CD8-positive, alpha-beta memory T cell (primary cell): ENCODE data around the gene DMP1. TPM values are rescaled to one million over a fixed set of nuclear protein-coding genes. Genes with fewer than 3 reads are reported as not detected.
"Not testable (repeated sequence)": the region's sequence is repeated elsewhere in the genome, so short reads cannot be mapped to it uniquely, and the experiment has no call there.

Source experiments
- CTCF ChIA-PET: fragments of 350-600 bp; sonication (Branson Sonifier 250); formaldehyde crosslinking; loops from one replicate; lab custom pipeline; 2021; ENCODE audit warnings: antibody characterized with exemption; lab: Charles Lee
- POLR2A ChIA-PET: fragments of 350-600 bp; sonication (Branson Sonifier 250); formaldehyde crosslinking; loops from one replicate; lab custom pipeline; 2021; ENCODE audit warnings: antibody characterized with exemption; lab: Charles Lee
- DNase-seq, 5 donors: peaks; one replicate each; pipeline versions ENCODE4 v3.0.0 to v3.0.0-alpha.2; 2020 to 2022; ENCODE audit warnings: mixed read lengths in 1 of 5
- H3K27ac ChIP-seq: one replicate; pipeline ENCODE4 v1.7.0; 2013; ENCODE audit warnings: low read depth, mild to moderate bottlenecking, low read length, moderate library complexity
- H3K27me3 ChIP-seq: 2 replicates; pipeline ENCODE4 v1.7.0; 2013; ENCODE audit warnings: low read length, mild to moderate bottlenecking; ENCODE audit not compliant: insufficient read depth, poor library complexity, severe bottlenecking
- H3K36me3 ChIP-seq: 2 replicates; pipeline ENCODE4 v1.7.0; 2013; ENCODE audit warnings: mild to moderate bottlenecking, low read length, moderate library complexity; ENCODE audit not compliant: insufficient read depth
- H3K4me1 ChIP-seq: 2 replicates; pipeline ENCODE4 v1.7.0; 2013; ENCODE audit warnings: mild to moderate bottlenecking, low read length, moderate library complexity; ENCODE audit not compliant: insufficient read depth
- H3K4me3 ChIP-seq: 2 replicates; pipeline ENCODE4 v1.7.0; 2013; ENCODE audit warnings: mild to moderate bottlenecking, low read length
- H3K9me3 ChIP-seq: 2 replicates; pipeline ENCODE4 v1.7.0; 2013; ENCODE audit warnings: mild to moderate bottlenecking, low read length
- H3K27ac Mint-ChIP-seq, 8 donors: one replicate each; pipeline ENCODE4 v1.8.0; 2020 to 2021; ENCODE audit warnings: mixed read lengths in 8 of 8, mild to moderate bottlenecking in 6 of 8, inconsistent platforms in 3 of 8, moderate library complexity in 3 of 8
- H3K27me3 Mint-ChIP-seq, 2 donors: one replicate each; pipeline ENCODE4 v1.8.0; 2020 to 2021; ENCODE audit warnings: mixed read lengths in 2 of 2, mild to moderate bottlenecking in 1 of 2, moderate library complexity in 1 of 2
- H3K36me3 Mint-ChIP-seq, 3 donors: one replicate each; pipeline ENCODE4 v1.8.0; 2020 to 2021; ENCODE audit warnings: mixed read lengths in 3 of 3, inconsistent platforms in 1 of 3, mild to moderate bottlenecking in 1 of 3
- H3K4me1 Mint-ChIP-seq, 3 donors: one replicate each; pipeline ENCODE4 v1.8.0; 2020 to 2021; ENCODE audit warnings: mixed read lengths in 3 of 3, inconsistent platforms in 1 of 3, mild to moderate bottlenecking in 1 of 3
- H3K4me3 Mint-ChIP-seq, 7 donors: one replicate each; pipeline ENCODE4 v1.8.0; 2020 to 2021; ENCODE audit warnings: mixed read lengths in 7 of 7, mild to moderate bottlenecking in 6 of 7, moderate library complexity in 4 of 7, inconsistent platforms in 2 of 7
- H3K9me3 Mint-ChIP-seq, 5 donors: one replicate each; pipeline ENCODE4 v1.8.0; 2020 to 2022; ENCODE audit warnings: mixed read lengths in 5 of 5, mild to moderate bottlenecking in 3 of 5, moderate library complexity in 2 of 5, inconsistent platforms in 1 of 5
- polyA plus RNA-seq: library from polyadenylated mRNA; unstranded; fragments of 300-500 nt; fragmentation: Illumina TruSeq; gene quantifications from one replicate; pipeline ENCODE4 v1.2.3, GENCODE V29; 2021
- total RNA-seq, 2 experiments: library from RNA; stranded (reverse); gene quantifications; one replicate each; pipeline ENCODE4 v1.2.3, GENCODE V29; 2021

Gene DMP1
- total and polyA plus RNA-seq, 3 experiments from 2014 or later, result not detected

GRCh38 chr4:87690947-87691346 lies 40.9 kb downstream of the DMP1 start:
- H3K27me3 Mint-ChIP-seq, result peaks cover 8 to 34% of the 10 kb centered on the region in 2 donors
- H3K36me3 Mint-ChIP-seq, result peaks cover 0 to 12% (median 1%) of the 10 kb centered on the region in 3 donors
- H3K36me3 ChIP-seq, H3K27ac ChIP-seq, H3K4me3 Mint-ChIP-seq, H3K4me1 Mint-ChIP-seq, H3K4me1 ChIP-seq, H3K9me3 ChIP-seq, CTCF ChIA-PET, H3K4me3 ChIP-seq, H3K27ac Mint-ChIP-seq, DNase-seq, POLR2A ChIA-PET, H3K27me3 ChIP-seq: not testable (repeated sequence)
- peaks cover 10 to 20% (median 16%) of the 10 kb centered on the region in 5 donors for H3K9me3 Mint-ChIP-seq

DNA sequence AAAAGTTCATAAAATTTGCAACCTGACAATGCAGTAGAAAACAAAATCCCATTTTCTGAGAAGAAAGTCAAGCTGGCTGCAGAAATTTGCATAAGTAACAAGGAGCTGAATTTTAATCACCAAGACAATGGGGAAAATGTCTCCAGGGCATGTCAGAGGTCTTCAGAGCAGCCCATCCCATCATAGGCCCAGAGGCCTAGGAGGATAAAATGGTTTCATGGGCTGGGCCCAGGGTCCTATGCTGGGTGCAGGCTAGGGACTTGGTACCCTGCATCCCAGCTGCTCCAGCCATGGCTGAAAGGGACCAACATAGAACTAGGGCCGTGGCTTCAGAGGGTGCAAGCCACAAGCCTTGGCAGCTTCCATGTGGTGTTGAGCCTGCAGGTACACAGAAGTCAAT lies 42.0 kb downstream of the DMP1 start:
- H3K9me3 ChIP-seq, POLR2A ChIA-PET, H3K27me3 ChIP-seq, H3K4me1 ChIP-seq, H3K4me1 Mint-ChIP-seq, H3K27ac Mint-ChIP-seq, H3K4me3 ChIP-seq, H3K4me3 Mint-ChIP-seq, DNase-seq, H3K36me3 ChIP-seq, H3K27ac ChIP-seq: not testable (repeated sequence)
- H3K9me3 Mint-ChIP-seq, result peaks cover 10 to 20% (median 16%) of the 10 kb centered on the region in 5 donors
- peaks cover 0 to 12% (median 1%) of the 10 kb centered on the region in 3 donors for H3K36me3 Mint-ChIP-seq
- H3K27me3 Mint-ChIP-seq, result peaks cover 8 to 28% of the 10 kb centered on the region in 2 donors
- CTCF ChIA-PET, result interaction anchor here (1.4 kb wide), 1 partner anchor 12 kb away, joined by 3 read pairs; no protein-coding TSS in a partner anchor

- no peak for DNase-seq
- no peak overlapping the region for H3K4me3 ChIP-seq
- POLR2A ChIA-PET, result no interaction called here
- H3K4me1 Mint-ChIP-seq, result no peaks in the 10 kb centered on the region
- no peak overlapping the region for H3K4me3 Mint-ChIP-seq
- H3K27ac Mint-ChIP-seq, result no peak overlapping the region
- no peak overlapping the region for H3K27ac ChIP-seq
- no peaks in the 10 kb centered on the region for H3K9me3 ChIP-seq
- no peaks in the 10 kb centered on the region for H3K36me3 ChIP-seq
- peaks cover 0 to 11% of the 10 kb centered on the region in 2 donors for H3K27me3 Mint-ChIP-seq
- H3K9me3 Mint-ChIP-seq, result peaks cover 0 to 9% (median 7%) of the 10 kb centered on the region in 5 donors
- H3K36me3 Mint-ChIP-seq, result peaks cover 0 to 7% (median 1%) of the 10 kb centered on the region in 3 donors
- no peaks in the 10 kb centered on the region for H3K27me3 ChIP-seq
- H3K4me1 ChIP-seq, result no peaks in the 10 kb centered on the region
- CTCF ChIA-PET, result no interaction called here
Observed at GRCh38 chr4:87697272-87697671, 47.2 kb downstream of the DMP1 start.

- no peak overlapping the region for H3K4me3 ChIP-seq
- no peaks in the 10 kb centered on the region for H3K36me3 ChIP-seq
- ChIA-PET POLR2A (no interaction called here), CTCF (no interaction called here)
- Mint-ChIP-seq H3K27me3 (peaks cover 0 to 11% of the 10 kb centered on the region in 2 donors), H3K9me3 (peaks cover 0 to 6% (median 5%) of the 10 kb centered on the region in 5 donors), H3K4me1 (no peaks in the 10 kb centered on the region), H3K4me3 (no peak overlapping the region), H3K36me3 (peaks cover 0 to 6% (median 1%) of the 10 kb centered on the region in 3 donors), H3K27ac (no peak overlapping the region)
- no peak overlapping the region for H3K27ac ChIP-seq
- no peaks in the 10 kb centered on the region for H3K4me1 ChIP-seq
- no peak for DNase-seq
- no peaks in the 10 kb centered on the region for H3K9me3 ChIP-seq
- no peaks in the 10 kb centered on the region for H3K27me3 ChIP-seq
Observed at GRCh38 chr4:87697945-87698344, 47.9 kb downstream of the DMP1 start.

- peaks cover 0 to 8% of the 10 kb centered on the region in 2 donors for H3K27me3 Mint-ChIP-seq
- no peak overlapping the region for H3K4me3 Mint-ChIP-seq
- no peaks in the 10 kb centered on the region for H3K4me1 Mint-ChIP-seq
- no peak overlapping the region for H3K27ac Mint-ChIP-seq
- no peak for DNase-seq
- H3K36me3 Mint-ChIP-seq, result peaks cover 0 to 2% (median 0%) of the 10 kb centered on the region in 3 donors
- Histone ChIP-seq H3K4me1 (no peaks in the 10 kb centered on the region), H3K27me3 (no peaks in the 10 kb centered on the region), H3K36me3 (no peaks in the 10 kb centered on the region), H3K9me3 (no peaks in the 10 kb centered on the region), H3K27ac (no peak overlapping the region), H3K4me3 (no peak overlapping the region)
- CTCF ChIA-PET, result no interaction called here
- POLR2A ChIA-PET, result no interaction called here
- peaks cover 0 to 2% (median under 1%) of the 10 kb centered on the region in 5 donors for H3K9me3 Mint-ChIP-seq
Observed at GRCh38 chr4:87698394-87698793, 48.3 kb downstream of the DMP1 start.

GRCh38 chr4:87704001-87704400 lies 53.9 kb downstream of the DMP1 start:
- Histone ChIP-seq H3K4me1 (no peaks in the 10 kb centered on the region), H3K27me3 (no peaks in the 10 kb centered on the region), H3K36me3 (no peaks in the 10 kb centered on the region), H3K9me3 (no peaks in the 10 kb centered on the region), H3K27ac (no peak overlapping the region), H3K4me3 (no peak overlapping the region)
- Mint-ChIP-seq H3K4me1 (no peaks in the 10 kb centered on the region), H3K4me3 (no peak overlapping the region), H3K27me3 (peaks cover 5 to 35% of the 10 kb centered on the region in 2 donors), H3K36me3 (no peaks in the 10 kb centered on the region), H3K27ac (no peak overlapping the region), H3K9me3 (no peaks in the 10 kb centered on the region)
- CTCF ChIA-PET, result no interaction called here
- DNase-seq, result no peak
- POLR2A ChIA-PET, result no interaction called here

DNA sequence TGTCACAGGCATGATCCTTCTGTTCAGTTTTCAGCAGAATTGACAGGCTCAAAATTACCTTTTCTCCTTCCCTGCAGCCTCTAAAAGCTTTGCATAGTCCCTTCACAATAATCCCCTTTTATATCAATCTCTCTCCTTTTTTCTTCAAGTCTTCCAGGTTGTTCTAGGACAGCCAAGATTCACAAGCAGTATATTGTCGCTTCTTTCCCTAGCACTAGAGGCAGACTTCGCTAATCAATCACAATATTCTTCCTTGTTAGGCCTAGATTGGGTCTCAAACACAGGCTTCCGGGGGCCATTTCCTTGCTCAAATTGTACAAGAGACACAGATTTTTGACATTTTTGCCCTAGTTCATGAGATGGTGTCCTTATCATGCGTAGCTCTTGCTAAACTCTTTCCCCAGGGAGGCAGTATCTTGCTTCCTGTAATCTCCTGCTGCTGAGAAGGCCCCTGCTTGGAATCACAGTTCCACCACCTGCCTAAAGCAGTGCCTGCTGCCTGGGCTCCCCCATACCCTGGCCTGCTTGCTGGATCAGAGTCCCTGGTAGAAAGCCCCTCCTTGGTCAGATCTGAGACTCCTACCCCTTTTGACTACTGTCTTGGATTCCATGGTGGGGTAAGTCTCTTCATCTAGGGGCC lies 57.3 kb downstream of the DMP1 start:
- no peak for DNase-seq
- Mint-ChIP-seq H3K36me3 (no peaks in the 10 kb centered on the region), H3K4me3 (no peak overlapping the region), H3K27me3 (peaks cover 6 to 37% of the 10 kb centered on the region in 2 donors), H3K9me3 (peaks cover 0 to 5% (median 0%) of the 10 kb centered on the region in 5 donors), H3K4me1 (no peaks in the 10 kb centered on the region), H3K27ac (no peak overlapping the region)
- ChIA-PET POLR2A (no interaction called here), CTCF (no interaction called here)
- Histone ChIP-seq H3K27ac (no peak overlapping the region), H3K27me3 (no peaks in the 10 kb centered on the region), H3K4me3 (no peak overlapping the region), H3K4me1 (no peaks in the 10 kb centered on the region), H3K9me3 (no peaks in the 10 kb centered on the region), H3K36me3 (no peaks in the 10 kb centered on the region)
